HCEC 1CT (cell line): ENCODE data around the gene NOTCH4.

ENCODE experiments used
- DNase-seq: peaks from one replicate; pipeline ENCODE4 v3.0.0-alpha.2; 2017

Gene NOTCH4

GRCh38 chr6:32178547-32179440 lies 45.1 kb downstream of the NOTCH4 start:
- no peak for DNase-seq

GRCh38 chr6:32177788-32178546 lies 45.9 kb downstream of the NOTCH4 start, which contains the start of gene RNF5:
RNF5 (plus strand) TSS chr6:32178405; CDS start chr6:32178512, 107 bp downstream.
- peak; percentile 100 for DNase-seq

- no peak for DNase-seq
Measured at GRCh38 chr6:32177183-32177787, 46.6 kb downstream of the NOTCH4 start.

GRCh38 chr6:32176476-32177182 lies 47.2 kb downstream of the NOTCH4 start:
- DNase-seq, result peak; percentile 78

- peak; percentile 94 for DNase-seq
Measured at GRCh38 chr6:32175711-32176475, 48.0 kb downstream of the NOTCH4 start, which contains the start of gene AGPAT1. AGPAT1 (minus strand) TSS chr6:32176084; CDS start chr6:32171496, 4,588 bp downstream.

GRCh38 chr6:32175322-32175710 lies 48.6 kb downstream of the NOTCH4 start:
- no peak for DNase-seq

- DNase-seq, result no peak
Measured at GRCh38 chr6:32174416-32174815, 49.5 kb downstream of the NOTCH4 start.

- DNase-seq, result no peak
Measured at GRCh38 chr6:32173051-32173727, 50.7 kb downstream of the NOTCH4 start.

- DNase-seq, result no peak
Measured at GRCh38 chr6:32171234-32171633, 52.6 kb downstream of the NOTCH4 start.

GRCh38 chr6:32170294-32170693 lies 53.6 kb downstream of the NOTCH4 start:
- DNase-seq, result no peak

GRCh38 chr6:32168807-32169591 lies 54.9 kb downstream of the NOTCH4 start:
- DNase-seq, result no peak

- no peak for DNase-seq
Measured at GRCh38 chr6:32168350-32168749, 55.5 kb downstream of the NOTCH4 start.

- no peak for DNase-seq
Measured at GRCh38 chr6:32167761-32168262, 56.1 kb downstream of the NOTCH4 start.

- DNase-seq, result no peak
Measured at GRCh38 chr6:32167154-32167760, 56.6 kb downstream of the NOTCH4 start.

- no peak for DNase-seq
Measured at GRCh38 chr6:32166411-32167061, 57.3 kb downstream of the NOTCH4 start.

GRCh38 chr6:32164295-32164694 lies 59.6 kb downstream of the NOTCH4 start, which contains the start of gene EGFL8:
EGFL8 (plus strand) TSS chr6:32164595; CDS start chr6:32166166, 1,571 bp downstream.
- DNase-seq, result no peak

- no peak for DNase-seq
Measured at GRCh38 chr6:32163559-32164258, 60.2 kb downstream of the NOTCH4 start.

GRCh38 chr6:32158052-32158451 lies 65.8 kb downstream of the NOTCH4 start:
- no peak for DNase-seq
